Measurements from ENCODE around the gene GPR132. TPM values are rescaled to one million over a fixed set of nuclear protein-coding genes. Genes with fewer than 3 reads are reported as not detected.

Gene GPR132
- total and polyA plus RNA-seq, 2 of the 8 experiments (the other 6 are each of a cell fraction or from before 2014, with no cell fraction given) = 0.11 TPM; not detected in 1

- Histone ChIP-seq H4K5ac (ENCODE audit: insufficient read length, low read depth, low read length) (no peak overlapping the region), H3K79me1 (ENCODE audit: low read depth, low read length) (no peaks in the 10 kb centered on the region), H3K4me3 (ENCODE audit: extremely low read depth in 1 of 4, insufficient read depth in 2 of 4, low read depth in 3 of 4, low read length in 4 of 4) (no peak overlapping the region), H4K8ac (ENCODE audit: extremely low read depth, insufficient read depth, low read length) (no peak overlapping the region), H3K9ac (replicated peaks in 1 of 4; ENCODE audit: extremely low read depth in 1 of 4, low read depth in 3 of 4, low read length in 3 of 4) (no peak overlapping the region), H3K4ac (replicated peaks; ENCODE audit: insufficient read length, low read depth, low read length) (no peak overlapping the region), H3K18ac (ENCODE audit: extremely low read depth, low read length) (no peak overlapping the region), H3K79me2 (ENCODE audit: control insufficient read depth in 1 of 2, insufficient read depth in 2 of 2, low read length in 2 of 2) (no peaks in the 10 kb centered on the region), H2BK20ac (ENCODE audit: low read length) (no peak overlapping the region), H2BK5ac (ENCODE audit: low read depth, low read length) (no peak overlapping the region), H2AK5ac (ENCODE audit: low read depth, low read length) (no peak overlapping the region), H3K4me1 (replicated peaks in 1 of 4; ENCODE audit: control insufficient read depth in 3 of 4, insufficient read depth in 4 of 4, low read length in 3 of 4) (no peaks in the 10 kb centered on the region), H3K23me2 (ENCODE audit: low read depth, low read length) (no peaks in the 10 kb centered on the region), H3K9me3 (ENCODE audit: insufficient read depth in 2 of 2, low read depth in 1 of 2, low read length in 1 of 2) (peaks cover 0 to 6% of the 10 kb centered on the region in 2 experiments; a peak in 2 of 4 replicates), H3K23ac (ENCODE audit: insufficient read length) (no peak overlapping the region), H4K20me1 (replicated peaks in 1 of 2; ENCODE audit: control insufficient read depth in 1 of 2, insufficient read depth in 2 of 2, low read length in 2 of 2) (no peaks in the 10 kb centered on the region), H2BK12ac (ENCODE audit: low read depth, low read length) (no peak overlapping the region), H3K27ac (ENCODE audit: low read depth, low read length) (no peak overlapping the region), H3K36me3 (ENCODE audit: control insufficient read depth in 2 of 4, insufficient read depth in 4 of 4, low read length in 3 of 4) (no peaks in the 10 kb centered on the region), H2BK15ac (ENCODE audit: low read length) (no peak overlapping the region), H4K91ac (replicated peaks; ENCODE audit: insufficient read length, low read length) (no peak overlapping the region), H3K4me2 (ENCODE audit: insufficient read depth in 1 of 2, low read depth in 2 of 2, low read length in 2 of 2) (no peak overlapping the region), H2BK120ac (replicated peaks; ENCODE audit: low read depth, low read length) (no peak overlapping the region), H3K56ac (replicated peaks; ENCODE audit: insufficient read length, low read depth, low read length) (no peak overlapping the region), H2AFZ (ENCODE audit: low read length) (no peak overlapping the region), H3K27me3 (replicated peaks in 1 of 4; ENCODE audit: control insufficient read depth in 3 of 4, extremely low read depth in 1 of 4, insufficient read depth in 3 of 4, low read length in 3 of 4) (no peaks in the 10 kb centered on the region), H3K14ac (ENCODE audit: insufficient read length) (no peak overlapping the region)
- 90% methylated on average over 7 of the region's 7 CpGs; no CpG with 5 or more reads in 1 of the 2 experiments for WGBS, 2 experiments (ENCODE audit: extremely low coverage in 1 of 2, insufficient coverage in 1 of 2, insufficient read length in 1 of 2, insufficient replicate concordance in 2 of 2, low coverage in 1 of 2, low lambda C conversion rate in 2 of 2, missing lambda C conversion rate in 1 of 2)
- DNase-seq (ENCODE audit: low read depth in 1 of 2, low spot score in 2 of 2) (no peak), FAIRE-seq (no peak)
- ChIA-PET POLR2A (ENCODE audit: partially characterized antibody) (no interaction called here), CTCF (ENCODE audit: partially characterized antibody) (no interaction called here)
- TF ChIP-seq ZNF274 (IDR thresholded peaks at IDR 0.05; ENCODE audit: borderline replicate concordance, extremely low read depth, low read length) = no peak
- no peak for TF ChIP-seq E2F6 (IDR thresholded peaks at IDR 0.05)
- TF ChIP-seq JUND (IDR thresholded peaks at IDR 0.05; ENCODE audit: low read length) = no peak
- no peak for TF ChIP-seq SAP30 (IDR thresholded peaks at IDR 0.05; ENCODE audit: insufficient read depth, insufficient replicate concordance, low read length)
- no peak for TF ChIP-seq SIN3A (conservative IDR thresholded peaks at IDR 0.05 in 1 of 2, IDR thresholded peaks at IDR 0.05 in 1 of 2; ENCODE audit: low read depth in 1 of 2, low read length in 2 of 2)
- TF ChIP-seq CEBPB (IDR thresholded peaks at IDR 0.05; ENCODE audit: low read depth, low read length) = no peak
- no peak for TF ChIP-seq BRCA1 (IDR thresholded peaks at IDR 0.05; ENCODE audit: low read depth, low read length)
- no peak for TF ChIP-seq JUN (IDR thresholded peaks at IDR 0.05; ENCODE audit: low read depth, low read length)
- TF ChIP-seq NANOG (IDR thresholded peaks at IDR 0.05; ENCODE audit: insufficient read depth, low read depth, low read length, poor library complexity, severe bottlenecking) = no peak
- TF ChIP-seq RNF2 (IDR thresholded peaks at IDR 0.05; ENCODE audit: borderline replicate concordance, low read depth, low read length, missing control alignments, poor library complexity, severe bottlenecking) = no peak
- TF ChIP-seq HDAC6 (IDR thresholded peaks at IDR 0.05; ENCODE audit: low read depth, low read length) = no peak
- TF ChIP-seq TBP (IDR thresholded peaks at IDR 0.05; ENCODE audit: low read depth, low read length) = no peak
- no peak for TF ChIP-seq ASH2L (IDR thresholded peaks at IDR 0.05; ENCODE audit: low read length)
- no peak for TF ChIP-seq EGR1 (IDR thresholded peaks at IDR 0.05; ENCODE audit: borderline replicate concordance, low read depth, low read length)
These were observed 43.3 kb upstream of the GPR132 start for GRCh38 chr14:105108516-105108864.

Data from H1 (cell line).